Activated naive CD4-positive, alpha-beta T cell treated with anti-CD3 and anti-CD28 coated beads, Interleukin-2, amount 50 U/mL, for 24 hours (primary cell): ENCODE data around the gene FRMD5.
"Not testable (repeated sequence)": the region's sequence is repeated elsewhere in the genome, so short reads cannot be mapped to it uniquely, and the experiment has no call there.

Source experiments
- H3K27ac Mint-ChIP-seq: one replicate; pipeline ENCODE4 v1.8.0; 2021; ENCODE audit warnings: mild to moderate bottlenecking, mixed read lengths
- H3K27me3 Mint-ChIP-seq: one replicate; pipeline ENCODE4 v1.8.0; 2021; ENCODE audit warnings: mixed read lengths
- H3K36me3 Mint-ChIP-seq: one replicate; pipeline ENCODE4 v1.8.0; 2021; ENCODE audit warnings: mixed read lengths
- H3K4me1 Mint-ChIP-seq: one replicate; pipeline ENCODE4 v1.8.0; 2021; ENCODE audit warnings: mixed read lengths
- H3K4me3 Mint-ChIP-seq: one replicate; pipeline ENCODE4 v1.8.0; 2021; ENCODE audit warnings: mild to moderate bottlenecking, mixed read lengths
- H3K9me3 Mint-ChIP-seq: one replicate; pipeline ENCODE4 v1.8.0; 2021; ENCODE audit warnings: mixed read lengths

FRMD5 gene

GRCh38 chr15:43879386-43880355 is 315.4 kb downstream of the FRMD5 start:
- no peak overlapping the region for H3K4me3 Mint-ChIP-seq
- H3K27ac Mint-ChIP-seq, result no peak overlapping the region
- no peaks in the 10 kb centered on the region for H3K4me1 Mint-ChIP-seq
- H3K27me3 Mint-ChIP-seq, result no peaks in the 10 kb centered on the region
- peaks cover 2% of the 10 kb centered on the region for H3K36me3 Mint-ChIP-seq
- no peaks in the 10 kb centered on the region for H3K9me3 Mint-ChIP-seq

- Mint-ChIP-seq H3K9me3 (no peaks in the 10 kb centered on the region), H3K27me3 (no peaks in the 10 kb centered on the region), H3K4me3 (no peak overlapping the region), H3K4me1 (no peaks in the 10 kb centered on the region), H3K36me3 (no peaks in the 10 kb centered on the region), H3K27ac (no peak overlapping the region)
Measured at GRCh38 chr15:43878446-43878845, 316.6 kb downstream of the FRMD5 start.

GRCh38 chr15:43877371-43877770 is 317.7 kb downstream of the FRMD5 start:
- Mint-ChIP-seq H3K9me3 (no peaks in the 10 kb centered on the region), H3K27ac (no peak overlapping the region), H3K36me3 (no peaks in the 10 kb centered on the region), H3K27me3 (no peaks in the 10 kb centered on the region), H3K4me3 (no peak overlapping the region), H3K4me1 (no peaks in the 10 kb centered on the region)

- H3K27me3 Mint-ChIP-seq, result no peaks in the 10 kb centered on the region
Measured at GRCh38 chr15:43876872-43877271, 318.2 kb downstream of the FRMD5 start.

GRCh38 chr15:43873651-43874050 is 321.4 kb downstream of the FRMD5 start:
- no peak overlapping the region for H3K27ac Mint-ChIP-seq
- H3K4me3 Mint-ChIP-seq, result no peak overlapping the region
- H3K4me1 Mint-ChIP-seq, result no peaks in the 10 kb centered on the region
- no peaks in the 10 kb centered on the region for H3K27me3 Mint-ChIP-seq
- no peaks in the 10 kb centered on the region for H3K9me3 Mint-ChIP-seq
- peaks cover 6% of the 10 kb centered on the region for H3K36me3 Mint-ChIP-seq

More at GRCh38 chr15:43876872-43877271, 318.2 kb downstream of the FRMD5 start:
- Mint-ChIP-seq H3K4me1 (no peaks in the 10 kb centered on the region), H3K4me3 (no peak overlapping the region), H3K9me3 (no peaks in the 10 kb centered on the region), H3K27ac (no peak overlapping the region), H3K36me3 (no peaks in the 10 kb centered on the region)

GRCh38 chr15:43872416-43873020 is 322.6 kb downstream of the FRMD5 start:
- H3K36me3 Mint-ChIP-seq, result peaks cover 7% of the 10 kb centered on the region
- H3K9me3 Mint-ChIP-seq, result no peaks in the 10 kb centered on the region
- H3K4me1 Mint-ChIP-seq, result no peaks in the 10 kb centered on the region
- no peak overlapping the region for H3K4me3 Mint-ChIP-seq
- no peaks in the 10 kb centered on the region for H3K27me3 Mint-ChIP-seq
- no peak overlapping the region for H3K27ac Mint-ChIP-seq

- Mint-ChIP-seq H3K4me3 (no peak overlapping the region), H3K27ac (no peak overlapping the region), H3K36me3 (peaks cover 8% of the 10 kb centered on the region), H3K27me3 (no peaks in the 10 kb centered on the region), H3K4me1 (no peaks in the 10 kb centered on the region), H3K9me3 (no peaks in the 10 kb centered on the region)
Measured at GRCh38 chr15:43871835-43872234, 323.2 kb downstream of the FRMD5 start.

- Mint-ChIP-seq H3K27ac (no peak overlapping the region), H3K9me3 (no peaks in the 10 kb centered on the region), H3K4me3 (no peak overlapping the region), H3K36me3 (peaks cover 11% of the 10 kb centered on the region), H3K4me1 (no peaks in the 10 kb centered on the region), H3K27me3 (no peaks in the 10 kb centered on the region)
Measured at GRCh38 chr15:43868406-43868805, 326.7 kb downstream of the FRMD5 start.

- no peaks in the 10 kb centered on the region for H3K4me1 Mint-ChIP-seq
- no peaks in the 10 kb centered on the region for H3K9me3 Mint-ChIP-seq
- no peaks in the 10 kb centered on the region for H3K27me3 Mint-ChIP-seq
- H3K36me3 Mint-ChIP-seq, result peaks cover 11% of the 10 kb centered on the region
- H3K27ac Mint-ChIP-seq, result peak overlapping the region; percentile 25
- no peak overlapping the region for H3K4me3 Mint-ChIP-seq
Measured at GRCh38 chr15:43867096-43867495, 328.0 kb downstream of the FRMD5 start.

- H3K4me1 Mint-ChIP-seq, H3K9me3 Mint-ChIP-seq, H3K27me3 Mint-ChIP-seq, H3K4me3 Mint-ChIP-seq, H3K27ac Mint-ChIP-seq: not testable (repeated sequence)
- H3K36me3 Mint-ChIP-seq, result peaks cover 11% of the 10 kb centered on the region
Measured at GRCh38 chr15:43866636-43867035, 328.4 kb downstream of the FRMD5 start.

GRCh38 chr15:43859546-43859945 is 335.5 kb downstream of the FRMD5 start:
- H3K9me3 Mint-ChIP-seq, result no peaks in the 10 kb centered on the region
- H3K36me3 Mint-ChIP-seq, result peaks cover 2% of the 10 kb centered on the region
- H3K27ac Mint-ChIP-seq, result no peak overlapping the region
- no peaks in the 10 kb centered on the region for H3K4me1 Mint-ChIP-seq
- H3K4me3 Mint-ChIP-seq, result no peak overlapping the region
- no peaks in the 10 kb centered on the region for H3K27me3 Mint-ChIP-seq

GRCh38 chr15:43854801-43855200 is 340.3 kb downstream of the FRMD5 start:
- no peaks in the 10 kb centered on the region for H3K27me3 Mint-ChIP-seq
- H3K36me3 Mint-ChIP-seq, result peaks cover 11% of the 10 kb centered on the region
- no peaks in the 10 kb centered on the region for H3K9me3 Mint-ChIP-seq
- H3K27ac Mint-ChIP-seq, result no peak overlapping the region
- H3K4me3 Mint-ChIP-seq, result no peak overlapping the region
- H3K4me1 Mint-ChIP-seq, result no peaks in the 10 kb centered on the region

GRCh38 chr15:43852607-43853006 is 342.5 kb downstream of the FRMD5 start:
- Mint-ChIP-seq H3K27me3 (no peaks in the 10 kb centered on the region), H3K27ac (no peak overlapping the region), H3K9me3 (no peaks in the 10 kb centered on the region), H3K4me1 (no peaks in the 10 kb centered on the region), H3K4me3 (no peak overlapping the region), H3K36me3 (peaks cover 12% of the 10 kb centered on the region)

GRCh38 chr15:43851251-43851650 is 343.8 kb downstream of the FRMD5 start:
- no peaks in the 10 kb centered on the region for H3K9me3 Mint-ChIP-seq
- peaks cover 12% of the 10 kb centered on the region for H3K36me3 Mint-ChIP-seq
- H3K27ac Mint-ChIP-seq, result no peak overlapping the region
- no peak overlapping the region for H3K4me3 Mint-ChIP-seq
- no peaks in the 10 kb centered on the region for H3K27me3 Mint-ChIP-seq
- no peaks in the 10 kb centered on the region for H3K4me1 Mint-ChIP-seq

GRCh38 chr15:43845421-43845820 is 349.6 kb downstream of the FRMD5 start:
- no peak overlapping the region for H3K27ac Mint-ChIP-seq
- no peaks in the 10 kb centered on the region for H3K27me3 Mint-ChIP-seq
- H3K4me1 Mint-ChIP-seq, result no peaks in the 10 kb centered on the region
- no peak overlapping the region for H3K4me3 Mint-ChIP-seq
- H3K36me3 Mint-ChIP-seq, result peaks cover 10% of the 10 kb centered on the region
- H3K9me3 Mint-ChIP-seq, result no peaks in the 10 kb centered on the region

- H3K27ac Mint-ChIP-seq, H3K36me3 Mint-ChIP-seq, H3K27me3 Mint-ChIP-seq, H3K9me3 Mint-ChIP-seq, H3K4me3 Mint-ChIP-seq: not testable (repeated sequence)
- H3K4me1 Mint-ChIP-seq, result peaks cover 34% of the 10 kb centered on the region
Measured at GRCh38 chr15:43832485-43832884, 362.6 kb downstream of the FRMD5 start.
